ENCODE measurements around the gene FCAR. TPM values are rescaled to one million over a fixed set of nuclear protein-coding genes. Genes with fewer than 3 reads are reported as not detected.
A peak's percentile ranks its signal among the peaks of the same experiment; 100 is the strongest.

FCAR gene
- total and polyA plus RNA-seq, 2 donors (not counting 1 experiment from before 2014, with no cell fraction given): 1.9 TPM; not detected in 1

- WGBS (ENCODE audit: insufficient coverage): 31% methylated on average over 6 of the region's 7 CpGs
- Histone ChIP-seq H3K9ac (ENCODE audit: low read length) (no peak overlapping the region), H3K4me3 (ENCODE audit: control extremely low read depth in 1 of 5, extremely low read depth in 1 of 5, insufficient read depth in 1 of 5, low read depth in 2 of 5, low read length in 4 of 5) (no peak overlapping the region), H3K4me2 (replicated peaks; ENCODE audit: low read depth, low read length, poor library complexity, severe bottlenecking) (peak overlapping the region; percentile 24), H3K36me3 (replicated peaks in 1 of 2; ENCODE audit: control extremely low read depth in 1 of 2, control insufficient read depth in 1 of 2, extremely low read depth in 1 of 2, insufficient read depth in 2 of 2, low read length in 1 of 2) (no peaks in the 10 kb centered on the region), H2AFZ (ENCODE audit: insufficient read depth, low read depth, low read length, poor library complexity, severe bottlenecking) (peak overlapping the region; percentile 40), H3K79me2 (ENCODE audit: control insufficient read depth, insufficient read depth, low read length) (no peaks in the 10 kb centered on the region), H3K4me1 (ENCODE audit: control insufficient read depth in 2 of 2, insufficient read depth in 2 of 2, low read length in 2 of 2) (peaks cover 0 to 3% of the 10 kb centered on the region in 2 donors), H3K9me3 (ENCODE audit: control extremely low read depth in 1 of 3, control insufficient read depth in 2 of 3, insufficient read depth in 1 of 3, low read length in 2 of 3) (peaks cover 0 to 12% (median 0%) of the 10 kb centered on the region in 3 donors), H3K27ac (ENCODE audit: low read length in 2 of 2) (no peak overlapping the region), H3K27me3 (replicated peaks in 1 of 4; ENCODE audit: control extremely low read depth in 1 of 4, control insufficient read depth in 3 of 4, insufficient read depth in 4 of 4, low read length in 3 of 4) (peaks cover 0 to 23% (median 6%) of the 10 kb centered on the region in 4 experiments), H4K20me1 (ENCODE audit: control insufficient read depth, insufficient read depth, low read length, poor library complexity, severe bottlenecking) (no peaks in the 10 kb centered on the region)
- ATAC-seq (ENCODE audit: low read depth) (no peak), DNase-seq (peak; percentile 13)
- peaks cover 30% of the 10 kb centered on the region for H3K27me3 Mint-ChIP-seq
- H3K27ac Mint-ChIP-seq: no peak overlapping the region
- POLR2A ChIA-PET: no interaction called here
- H3K9me3 Mint-ChIP-seq (ENCODE audit: insufficient read depth): no peaks in the 10 kb centered on the region
- H3K4me3 Mint-ChIP-seq: no peak overlapping the region
- no peaks in the 10 kb centered on the region for H3K4me1 Mint-ChIP-seq
- CTCF ChIA-PET: no interaction called here
- intact Hi-C loops (cut with micrococcal nuclease): no loop called here
- TF ChIP-seq CTCF (IDR thresholded peaks at IDR 0.05): no peak
- TF ChIP-seq EZH2 (IDR thresholded peaks at IDR 0.05; ENCODE audit: borderline replicate concordance, insufficient read depth, low read depth, low read length, poor library complexity, severe bottlenecking): no peak
Measured at GRCh38 chr19:54882758-54883157, 8.7 kb downstream of the FCAR start.

GRCh38 chr19:54883228-54883627 is 9.2 kb downstream of the FCAR start:
- peak overlapping the region; percentile 40 for H2AFZ ChIP-seq (ENCODE audit: insufficient read depth, low read depth, low read length, poor library complexity, severe bottlenecking)
- H3K27ac Mint-ChIP-seq: no peak overlapping the region

More at GRCh38 chr19:54883228-54883627, 9.2 kb downstream of the FCAR start:
- WGBS (ENCODE audit: insufficient coverage): 81% methylated on average over 8 of the region's 9 CpGs
- peak overlapping the region; percentile 24 for H3K4me2 ChIP-seq (replicated peaks; ENCODE audit: low read depth, low read length, poor library complexity, severe bottlenecking)
- ATAC-seq (ENCODE audit: low read depth): no peak
- no peaks in the 10 kb centered on the region for H4K20me1 ChIP-seq (ENCODE audit: control insufficient read depth, insufficient read depth, low read length, poor library complexity, severe bottlenecking)
- H3K36me3 ChIP-seq (replicated peaks in 1 of 2; ENCODE audit: control extremely low read depth in 1 of 2, control insufficient read depth in 1 of 2, extremely low read depth in 1 of 2, insufficient read depth in 2 of 2, low read length in 1 of 2): no peaks in the 10 kb centered on the region
- CTCF ChIA-PET: no interaction called here
- peaks cover 0 to 12% (median 0%) of the 10 kb centered on the region in 3 donors for H3K9me3 ChIP-seq (ENCODE audit: control extremely low read depth in 1 of 3, control insufficient read depth in 2 of 3, insufficient read depth in 1 of 3, low read length in 2 of 3)
- TF ChIP-seq EZH2 (IDR thresholded peaks at IDR 0.05; ENCODE audit: borderline replicate concordance, insufficient read depth, low read depth, low read length, poor library complexity, severe bottlenecking): no peak
- no peak for TF ChIP-seq CTCF (IDR thresholded peaks at IDR 0.05)
- peaks cover 0 to 3% of the 10 kb centered on the region in 2 donors for H3K4me1 ChIP-seq (ENCODE audit: control insufficient read depth in 2 of 2, insufficient read depth in 2 of 2, low read length in 2 of 2)
- Mint-ChIP-seq H3K27me3 (peaks cover 27% of the 10 kb centered on the region), H3K4me1 (no peaks in the 10 kb centered on the region), H3K4me3 (no peak overlapping the region), H3K9me3 (ENCODE audit: insufficient read depth) (no peaks in the 10 kb centered on the region)
- H3K27me3 ChIP-seq (replicated peaks in 1 of 4; ENCODE audit: control extremely low read depth in 1 of 4, control insufficient read depth in 3 of 4, insufficient read depth in 4 of 4, low read length in 3 of 4): peaks cover 0 to 23% (median 6%) of the 10 kb centered on the region in 4 experiments
- intact Hi-C loops (cut with micrococcal nuclease): no loop called here
- H3K27ac ChIP-seq (ENCODE audit: low read length in 2 of 2): no peak overlapping the region
- no peaks in the 10 kb centered on the region for H3K79me2 ChIP-seq (ENCODE audit: control insufficient read depth, insufficient read depth, low read length)
- H3K4me3 ChIP-seq (ENCODE audit: control extremely low read depth in 1 of 5, extremely low read depth in 1 of 5, insufficient read depth in 1 of 5, low read depth in 2 of 5, low read length in 4 of 5): no peak overlapping the region
- POLR2A ChIA-PET: no interaction called here
- DNase-seq: no peak
- no peak overlapping the region for H3K9ac ChIP-seq (ENCODE audit: low read length)
